ENCODE data around the gene PRSS12. TPM values are rescaled to one million over a fixed set of nuclear protein-coding genes. Genes with fewer than 3 reads are reported as not detected.

PRSS12 gene
- total RNA-seq, 1 experiment from 2014 or later: 13.8 TPM

DNA sequence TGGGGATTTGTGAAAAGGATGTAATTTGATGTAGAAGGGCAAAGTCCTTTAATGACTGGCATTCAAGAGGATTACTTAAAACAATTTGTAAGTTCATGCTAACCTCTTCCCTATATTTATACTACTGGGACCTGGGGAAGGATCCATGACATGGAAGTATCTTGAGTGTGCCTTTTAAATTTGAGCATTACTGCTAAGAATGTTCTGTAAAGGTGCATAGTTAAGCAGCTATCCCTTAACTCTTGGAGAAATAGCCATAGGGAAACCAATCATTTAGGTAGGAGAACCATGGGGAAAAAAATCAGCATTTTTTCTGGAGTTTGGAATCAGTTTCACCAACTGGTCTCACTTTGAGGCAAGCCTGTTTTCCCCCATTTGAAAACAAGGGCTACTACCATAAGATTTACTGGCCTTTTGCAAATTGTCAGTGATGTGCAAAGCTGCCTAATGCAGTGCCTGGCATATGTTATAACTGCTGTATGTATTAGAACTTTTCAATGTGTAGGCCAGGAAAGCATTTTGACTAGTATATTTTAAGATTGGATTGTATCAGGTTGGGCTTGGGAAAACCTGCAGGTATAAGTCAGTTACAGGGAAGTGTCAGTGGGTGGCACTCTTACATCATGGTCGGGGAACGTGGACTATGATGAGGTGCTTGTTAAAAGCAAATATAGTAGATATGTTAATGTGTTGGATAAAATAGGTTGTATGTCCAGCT, 72.1 kb downstream of the PRSS12 start:
- peak; percentile 52 for ATAC-seq
- ChIA-PET CTCF (interaction anchor here (1.3 kb wide), 1 partner anchor 71 kb away, joined by 5 read pairs; no protein-coding TSS in a partner anchor), RAD21 (ENCODE audit: low non-redundant PET in 1 of 2, low total read pairs in 2 of 2, uncharacterized antibody in 2 of 2, unreplicated experiment in 2 of 2) (no interaction called here), POLR2A (no interaction called here)
- Histone ChIP-seq H3K27me3 (ENCODE audit: insufficient read depth, low read length) (no peaks in the 10 kb centered on the region), H3K27ac (ENCODE audit: low read depth, low read length) (peak overlapping the region; percentile 84; the same call in 1 of the 2 replicates), H4K20me1 (ENCODE audit: insufficient read depth) (peaks cover 4% of the 10 kb centered on the region; the same call in 1 of the 2 replicates), H3K9me3 (ENCODE audit: control insufficient read depth in 1 of 2, insufficient read depth in 1 of 2, low read depth in 1 of 2, low read length in 2 of 2) (no peaks in the 10 kb centered on the region), H3K36me3 (ENCODE audit: control insufficient read depth in 1 of 2, insufficient read depth in 2 of 2, low read length in 2 of 2) (peaks cover 5 to 21% of the 10 kb centered on the region in 2 experiments; a peak in 3 of 4 replicates), H2AFZ (ENCODE audit: low read depth, low read length, poor library complexity, severe bottlenecking) (no peak overlapping the region), H3K4me3 (replicated peaks in 1 of 2; ENCODE audit: low read depth in 1 of 2, low read length in 2 of 2) (peak overlapping the region in 1 of 2 experiments; percentile 98; a peak in 3 of 4 replicates), H3K79me2 (ENCODE audit: insufficient read depth, low read length) (peaks cover 18% of the 10 kb centered on the region), H3K4me1 (ENCODE audit: control insufficient read depth in 1 of 2, insufficient read depth in 2 of 2, low read length in 2 of 2) (peaks cover 6 to 21% of the 10 kb centered on the region in 2 experiments; a peak in 3 of 4 replicates), H3K4me2 (ENCODE audit: low read length) (peak overlapping the region; percentile 95), H3K9ac (ENCODE audit: low read length) (peak overlapping the region; percentile 95), H3K9me2 (ENCODE audit: insufficient read depth) (no peaks in the 10 kb centered on the region)
- intact Hi-C loops (cut with micrococcal nuclease): loop anchor here (1.0 kb wide), 1 partner anchor 73 kb away; the partner anchor contains the start of gene PRSS12
- DNase-seq (ENCODE audit: low read depth, low spot score): peak; percentile 67
- no peak for TF ChIP-seq EZH2phosphoT487 (IDR thresholded peaks at IDR 0.05; ENCODE audit: borderline replicate concordance)
- TF ChIP-seq, protein P1, sequence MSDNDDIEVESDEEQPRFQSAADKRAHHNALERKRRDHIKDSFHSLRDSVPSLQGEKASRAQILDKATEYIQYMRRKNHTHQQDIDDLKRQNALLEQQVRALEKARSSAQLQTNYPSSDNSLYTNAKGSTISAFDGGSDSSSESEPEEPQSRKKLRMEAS (IDR thresholded peaks at IDR 0.05): peak; percentile 53
- no peak for TF ChIP-seq EGR1 (IDR thresholded peaks at IDR 0.05; ENCODE audit: low read depth)
- peak; percentile 80 for TF ChIP-seq RAD21 (IDR thresholded peaks at IDR 0.05; ENCODE audit: low read depth)
- TF ChIP-seq FOSL1 (IDR thresholded peaks at IDR 0.05; ENCODE audit: low read depth): no peak
- TF ChIP-seq POLR2A (IDR thresholded peaks at IDR 0.05; ENCODE audit: borderline replicate concordance, extremely low read depth, insufficient read depth, insufficient read length): peak; percentile 68
- TF ChIP-seq YY1 (IDR thresholded peaks at IDR 0.05; ENCODE audit: extremely low read depth, insufficient replicate concordance, low read depth, low read length): peak; percentile 3
- peak; percentile 47 for TF ChIP-seq SIN3A (IDR thresholded peaks at IDR 0.05; ENCODE audit: low read depth)
- TF ChIP-seq, protein P2, sequence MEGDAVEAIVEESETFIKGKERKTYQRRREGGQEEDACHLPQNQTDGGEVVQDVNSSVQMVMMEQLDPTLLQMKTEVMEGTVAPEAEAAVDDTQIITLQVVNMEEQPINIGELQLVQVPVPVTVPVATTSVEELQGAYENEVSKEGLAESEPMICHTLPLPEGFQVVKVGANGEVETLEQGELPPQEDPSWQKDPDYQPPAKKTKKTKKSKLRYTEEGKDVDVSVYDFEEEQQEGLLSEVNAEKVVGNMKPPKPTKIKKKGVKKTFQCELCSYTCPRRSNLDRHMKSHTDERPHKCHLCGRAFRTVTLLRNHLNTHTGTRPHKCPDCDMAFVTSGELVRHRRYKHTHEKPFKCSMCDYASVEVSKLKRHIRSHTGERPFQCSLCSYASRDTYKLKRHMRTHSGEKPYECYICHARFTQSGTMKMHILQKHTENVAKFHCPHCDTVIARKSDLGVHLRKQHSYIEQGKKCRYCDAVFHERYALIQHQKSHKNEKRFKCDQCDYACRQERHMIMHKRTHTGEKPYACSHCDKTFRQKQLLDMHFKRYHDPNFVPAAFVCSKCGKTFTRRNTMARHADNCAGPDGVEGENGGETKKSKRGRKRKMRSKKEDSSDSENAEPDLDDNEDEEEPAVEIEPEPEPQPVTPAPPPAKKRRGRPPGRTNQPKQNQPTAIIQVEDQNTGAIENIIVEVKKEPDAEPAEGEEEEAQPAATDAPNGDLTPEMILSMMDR (IDR thresholded peaks at IDR 0.05 in 2 of 3, conservative IDR thresholded peaks at IDR 0.05 in 1 of 3; ENCODE audit: borderline replicate concordance in 1 of 3, insufficient read depth in 1 of 3, low read depth in 2 of 3, low read length in 2 of 3): peak; percentile 46 to 73 (median 50); a peak in 4 of 6 replicates
- TF ChIP-seq POLR2AphosphoS5 (IDR thresholded peaks at IDR 0.05; ENCODE audit: low read depth, low read length): peak; percentile 62; the same call in 1 of the 2 replicates
- peak; percentile 46; the same call in 1 of the 2 replicates for TF ChIP-seq CEBPB (IDR thresholded peaks at IDR 0.05; ENCODE audit: low read depth)
- TF ChIP-seq ELF1 (IDR thresholded peaks at IDR 0.05; ENCODE audit: borderline replicate concordance, low read depth): no peak; the same call in 1 of the 2 replicates
- TF ChIP-seq EZH2 (IDR thresholded peaks at IDR 0.05): no peak
- no TSS peak for BruUV-seq (replicated peaks)
